ENCODE measurements around the gene CCT2. TPM values are rescaled to one million over a fixed set of nuclear protein-coding genes. Genes with fewer than 3 reads are reported as not detected.

CCT2 gene
- total and polyA plus RNA-seq, 2 of the 13 experiments (the other 11 are each of a cell fraction or from before 2014, with no cell fraction given): 209 to 388 TPM

DNA sequence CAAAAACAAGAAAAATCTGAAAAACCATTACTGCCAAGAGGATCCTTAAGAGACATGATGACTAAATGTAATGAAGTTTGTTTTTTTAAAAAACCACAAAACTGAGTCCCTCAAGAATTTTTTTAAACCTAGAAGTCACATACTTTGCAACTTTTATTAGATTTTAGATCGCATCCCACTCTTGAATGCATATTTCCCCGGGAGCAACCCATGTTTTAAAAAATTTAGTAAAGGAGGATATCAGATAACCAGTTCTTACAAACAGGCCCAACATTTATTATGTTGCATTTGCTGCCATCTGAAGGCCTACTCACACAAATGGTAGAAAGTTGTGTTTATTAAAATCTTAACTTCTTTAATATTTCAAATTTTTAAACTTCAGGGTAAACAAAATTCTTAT, 44.3 kb upstream of the CCT2 start:
- no peak overlapping the region for H3K9ac ChIP-seq (ENCODE audit: insufficient read depth, low read depth, low read length)
- H3K4me2 ChIP-seq (ENCODE audit: low read depth, low read length): no peak overlapping the region
- FAIRE-seq (no peak), DNase-seq (ENCODE audit: low spot score) (no peak), ATAC-seq (no peak)
- no TSS peak for BruUV-seq (replicated peaks)
- intact Hi-C loops (cut with micrococcal nuclease; ENCODE audit: unreplicated experiment): no loop called here
- H2AFZ ChIP-seq (ENCODE audit: low read length): no peak overlapping the region
- TF ChIP-seq IRF2 (CRISPR knock-in tag; IDR thresholded peaks at IDR 0.05) (no peak), ZNF317 (CRISPR knock-in tag; IDR thresholded peaks at IDR 0.05) (no peak), ZBTB49 (CRISPR knock-in tag; IDR thresholded peaks at IDR 0.05; ENCODE audit: borderline replicate concordance) (no peak), ERF (CRISPR knock-in tag; IDR thresholded peaks at IDR 0.05) (no peak), ZNF776 (CRISPR knock-in tag; IDR thresholded peaks at IDR 0.05) (no peak), ELK4 (CRISPR knock-in tag; IDR thresholded peaks at IDR 0.05; ENCODE audit: borderline replicate concordance) (no peak)
- H3K9me3 ChIP-seq (ENCODE audit: low read length): no peaks in the 10 kb centered on the region
- peaks cover 0 to 6% of the 10 kb centered on the region in 2 experiments; a peak in 2 of 5 replicates for H3K36me3 ChIP-seq (replicated peaks in 1 of 2; ENCODE audit: control insufficient read depth in 1 of 2, insufficient read depth in 2 of 2, low read length in 2 of 2)
- no peaks in the 10 kb centered on the region; the same call in 1 of the 2 replicates for H4K20me1 ChIP-seq (ENCODE audit: insufficient read depth, low read length)
- WGBS (ENCODE audit: low lambda C conversion rate): 96% methylated on average over 2 of the region's 2 CpGs
- H3K4me1 ChIP-seq (ENCODE audit: insufficient read depth, low read length): no peaks in the 10 kb centered on the region
- H3K27ac ChIP-seq (ENCODE audit: extremely low read length, insufficient read depth, low read length): no peak overlapping the region
- H3K79me2 ChIP-seq (ENCODE audit: insufficient read depth, low read length): peaks cover 5% of the 10 kb centered on the region
- H3K27me3 ChIP-seq (ENCODE audit: control insufficient read depth in 1 of 2, insufficient read depth in 2 of 2, low read length in 2 of 2): no peaks in the 10 kb centered on the region
- in situ Hi-C loops (cut with HindIII; ENCODE audit: extremely low pct_ligation_motif_present, low pct_unique_long_range_greater_than_20kb): no loop called here
- no peak overlapping the region for H3K4me3 ChIP-seq (replicated peaks in 1 of 3; ENCODE audit: insufficient read depth in 1 of 3, low read depth in 2 of 3, low read length in 3 of 3)
- POLR2A ChIA-PET: no interaction called here
- CTCF ChIA-PET (ENCODE audit: low intra/inter-chr PET ratio, low total read pairs): no interaction called here
